GM23338 (cell line): Measurements from ENCODE around the gene HDAC9. TPM values are rescaled to one million over a fixed set of nuclear protein-coding genes. Genes with fewer than 3 reads are reported as not detected.
A peak's percentile ranks its signal among the peaks of the same experiment; 100 is the strongest.

Source experiments
- ATAC-seq: fragments of 200-7000 bp; cut with Tn5 transposase; 3 replicates; pipeline ENCODE4 v1.9.1; 2020
- DNase-seq: peaks from one replicate; pipeline ENCODE4 v3.0.0-alpha.2; 2015; ENCODE audit warnings: low spot score
- H2AFZ ChIP-seq: fragments of 200-600 bp; sonication (generic); 2 replicates; pipeline ENCODE4 v1.8.0; 2016; ENCODE audit warnings: antibody characterized with exemption, mild to moderate bottlenecking, moderate library complexity
- H3F3A ChIP-seq: fragments of 200-600 bp; sonication (generic); replicated peaks from 2 replicates; pipeline ENCODE4 v1.8.0; 2017; ENCODE audit warnings: antibody characterized with exemption, mixed run types, low read depth
- H3K27ac ChIP-seq: fragments of 200-600 bp; sonication (generic); 2 replicates; pipeline ENCODE4 v1.6.1; 2016; ENCODE audit warnings: low read depth
- H3K27me3 ChIP-seq: fragments of 200-600 bp; sonication (generic); 2 replicates; pipeline ENCODE4 v1.8.0; 2016; ENCODE audit warnings: mild to moderate bottlenecking, mixed run types, moderate library complexity; ENCODE audit not compliant: insufficient read depth
- H3K36me3 ChIP-seq: fragments of 200-600 bp; sonication (generic); 2 replicates; pipeline ENCODE4 v1.8.0; 2016; ENCODE audit warnings: mild to moderate bottlenecking; ENCODE audit not compliant: insufficient read depth
- H3K4me1 ChIP-seq: fragments of 200-600 bp; sonication (generic); 2 replicates; pipeline ENCODE4 v1.8.0; 2016; ENCODE audit warnings: mild to moderate bottlenecking, moderate library complexity; ENCODE audit not compliant: insufficient read depth
- H3K4me2 ChIP-seq: fragments of 200-600 bp; sonication (generic); 2 replicates; pipeline ENCODE4 v1.7.1; 2017; ENCODE audit warnings: mixed run types
- H3K4me3 ChIP-seq: fragments of 200-600 bp; sonication (generic); 2 replicates; pipeline ENCODE4 v1.6.1; 2016; ENCODE audit warnings: mixed run types
- H3K79me2 ChIP-seq: fragments of 200-600 bp; sonication (generic); replicated peaks from 2 replicates; pipeline ENCODE4 v1.8.0; 2017; ENCODE audit warnings: mild to moderate bottlenecking; ENCODE audit not compliant: insufficient read depth
- H3K9me2 ChIP-seq: fragments of 200-600 bp; sonication (generic); 2 replicates; pipeline ENCODE4 v1.8.0; 2017; ENCODE audit not compliant: insufficient read depth
- H4K20me1 ChIP-seq: fragments of 200-600 bp; sonication (generic); replicated peaks from 2 replicates; pipeline ENCODE4 v1.8.0; 2017; ENCODE audit warnings: mild to moderate bottlenecking; ENCODE audit not compliant: insufficient read depth
- H3K27ac Mint-ChIP-seq: 2 replicates; pipeline ENCODE4 v1.8.0; 2020; ENCODE audit warnings: inconsistent platforms, mild to moderate bottlenecking, moderate library complexity, mixed read lengths
- H3K27me3 Mint-ChIP-seq: 3 replicates; pipeline ENCODE4 v1.8.0; 2022; ENCODE audit warnings: low read depth, mild to moderate bottlenecking, moderate library complexity, mixed read lengths, inconsistent platforms; ENCODE audit not compliant: insufficient read depth, poor library complexity
- H3K36me3 Mint-ChIP-seq: 3 replicates; pipeline ENCODE4 v1.8.0; 2021; ENCODE audit warnings: low read depth, mild to moderate bottlenecking, inconsistent platforms, moderate library complexity, mixed read lengths
- H3K4me1 Mint-ChIP-seq: 3 replicates; pipeline ENCODE4 v1.8.0; 2020; ENCODE audit warnings: mild to moderate bottlenecking, inconsistent platforms, mixed read lengths
- H3K4me3 Mint-ChIP-seq: 3 replicates; pipeline ENCODE4 v1.8.0; 2021; ENCODE audit warnings: moderate library complexity, mild to moderate bottlenecking, inconsistent platforms, mixed read lengths
- H3K9me3 Mint-ChIP-seq: 3 replicates; pipeline ENCODE4 v1.8.0; 2020; ENCODE audit warnings: moderate library complexity, mild to moderate bottlenecking, inconsistent platforms, mixed read lengths
- CREB1 ChIP-seq: fragments of 250-450 bp; sonication (Bioruptor Pico); IDR thresholded peaks from 2 replicates; pipeline ENCODE4 v1.5.0; 2020; ENCODE audit warnings: low read depth, mild to moderate bottlenecking, moderate library complexity
- EZH2 ChIP-seq: fragments of 200-600 bp; sonication (generic); IDR thresholded peaks from one replicate; pipeline ENCODE4 v1.8.0; 2017; ENCODE audit warnings: antibody characterized with exemption, mild to moderate bottlenecking, low read depth; ENCODE audit not compliant: unreplicated experiment
- EZH2phosphoT487 ChIP-seq: fragments of 200-600 bp; sonication (generic); IDR thresholded peaks from one replicate; pipeline ENCODE4 v1.8.1; 2018; ENCODE audit warnings: antibody characterized with exemption; ENCODE audit not compliant: unreplicated experiment
- NANOG ChIP-seq: IDR thresholded peaks from 2 replicates; pipeline ENCODE4 v1.6.1; 2016; ENCODE audit warnings: antibody characterized with exemption, borderline replicate concordance
- POLR2AphosphoS5 ChIP-seq: IDR thresholded peaks from 2 replicates; pipeline ENCODE4 v1.6.1; 2016; ENCODE audit warnings: antibody characterized with exemption, low read depth
- STAT1 ChIP-seq: IDR thresholded peaks from one replicate; pipeline ENCODE4 v1.6.1; 2016; ENCODE audit warnings: antibody characterized with exemption; ENCODE audit not compliant: unreplicated experiment
- ZNF114 ChIP-seq: fragments of 250-450 bp; sonication (Bioruptor Pico); IDR thresholded peaks from 2 replicates; pipeline ENCODE4 v1.5.0; 2020; ENCODE audit warnings: mild to moderate bottlenecking, moderate library complexity
- ZNF331 ChIP-seq: fragments of 250-450 bp; sonication (Bioruptor Pico); IDR thresholded peaks from 2 replicates; pipeline ENCODE4 v1.5.0; 2020; ENCODE audit warnings: low read depth, mild to moderate bottlenecking, moderate library complexity
- ZNF462 ChIP-seq: fragments of 250-450 bp; sonication (Bioruptor Pico); IDR thresholded peaks from 2 replicates; pipeline ENCODE4 v1.5.0; 2020; ENCODE audit warnings: mild to moderate bottlenecking, moderate library complexity
- polyA plus RNA-seq: library from polyadenylated mRNA; unstranded; fragments of >200 nt; fragmentation: Nextera tagmentation; extraction: Ambion mirVana; gene quantifications from 2 replicates; pipeline ENCODE4 v1.2.1, GENCODE V29; 2016
- total RNA-seq: library from RNA; depleted of rRNA; stranded (reverse); fragments of >200 nt; shearing (Covaris generic); gene quantifications from 2 replicates; pipeline ENCODE4 v1.2.3, GENCODE V29; 2014
- TF ChIP-seq, protein P1 (sequence below): IDR thresholded peaks from 2 replicates; pipeline ENCODE4 v1.6.1; 2016; ENCODE audit warnings: antibody characterized with exemption

Gene HDAC9
- total and polyA plus RNA-seq, 2 experiments from 2014 or later, result 8.3 to 18.5 TPM

DNA sequence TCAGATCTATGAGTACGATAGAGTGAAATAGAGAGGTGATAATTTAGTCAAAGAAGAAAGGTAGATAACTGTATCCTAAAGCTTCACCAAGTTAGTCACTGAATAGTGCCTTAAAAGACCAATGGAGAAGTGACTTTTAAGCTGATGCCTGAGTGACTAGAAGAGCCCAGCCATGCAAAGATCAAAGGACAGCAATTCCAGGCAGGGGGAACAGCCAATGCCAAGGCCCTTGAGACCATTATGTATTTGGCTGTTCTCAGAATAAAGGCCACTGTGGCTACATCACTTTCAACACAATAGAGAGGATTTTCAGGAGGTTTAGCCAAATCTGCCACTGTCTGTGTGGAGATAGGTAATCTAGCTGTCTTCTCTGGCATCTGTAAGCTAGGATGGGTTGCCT, 17.8 kb downstream of the HDAC9 start:
- Histone ChIP-seq H3F3A (no peaks in the 10 kb centered on the region), H3K27ac (no peak overlapping the region; the same call in 1 of the 2 replicates), H3K4me3 (no peak overlapping the region), H3K9me2 (no peaks in the 10 kb centered on the region), H3K4me2 (no peak overlapping the region), H3K4me1 (peaks cover 29% of the 10 kb centered on the region), H3K36me3 (no peaks in the 10 kb centered on the region), H3K27me3 (no peaks in the 10 kb centered on the region), H4K20me1 (no peaks in the 10 kb centered on the region), H2AFZ (no peak overlapping the region), H3K79me2 (no peaks in the 10 kb centered on the region)
- TF ChIP-seq ZNF114 (CRISPR knock-in tag) (no peak), EZH2 (no peak), ZNF462 (CRISPR knock-in tag) (no peak), NANOG (no peak), EZH2phosphoT487 (no peak), STAT1 (no peak), POLR2AphosphoS5 (no peak)
- ATAC-seq, result peak; percentile 62
- Mint-ChIP-seq H3K4me3 (no peak overlapping the region), H3K4me1 (peaks cover 51% of the 10 kb centered on the region), H3K27ac (no peak overlapping the region), H3K27me3 (no peaks in the 10 kb centered on the region), H3K36me3 (no peaks in the 10 kb centered on the region), H3K9me3 (no peaks in the 10 kb centered on the region)
- DNase-seq, result peak; percentile 57

DNA sequence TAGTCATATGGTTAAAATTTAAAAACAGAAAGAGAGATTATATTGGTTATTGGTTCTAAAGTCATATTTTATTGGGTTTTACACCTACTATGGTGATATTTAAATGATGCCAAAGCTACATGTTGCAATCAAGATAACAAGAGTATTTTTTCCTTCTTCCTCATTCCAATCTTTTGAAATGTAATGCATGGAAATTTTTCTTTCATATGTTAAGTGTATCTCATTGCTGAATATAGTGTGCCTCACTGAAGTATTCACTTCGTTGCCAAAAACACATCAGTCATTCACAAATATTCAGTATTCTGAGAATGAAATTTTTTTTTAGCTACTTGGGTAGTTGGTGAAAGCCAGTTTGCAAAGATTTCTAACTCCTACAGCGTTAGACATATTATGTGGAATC, 19.5 kb downstream of the HDAC9 start:
- no peak overlapping the region for H2AFZ ChIP-seq
- DNase-seq, result no peak
- H3K36me3 Mint-ChIP-seq, result no peaks in the 10 kb centered on the region
- TF ChIP-seq POLR2AphosphoS5 (no peak), STAT1 (no peak), NANOG (no peak), ZNF331 (CRISPR knock-in tag) (no peak), CREB1 (CRISPR knock-in tag) (no peak), EZH2 (no peak)
- TF ChIP-seq, protein P1, sequence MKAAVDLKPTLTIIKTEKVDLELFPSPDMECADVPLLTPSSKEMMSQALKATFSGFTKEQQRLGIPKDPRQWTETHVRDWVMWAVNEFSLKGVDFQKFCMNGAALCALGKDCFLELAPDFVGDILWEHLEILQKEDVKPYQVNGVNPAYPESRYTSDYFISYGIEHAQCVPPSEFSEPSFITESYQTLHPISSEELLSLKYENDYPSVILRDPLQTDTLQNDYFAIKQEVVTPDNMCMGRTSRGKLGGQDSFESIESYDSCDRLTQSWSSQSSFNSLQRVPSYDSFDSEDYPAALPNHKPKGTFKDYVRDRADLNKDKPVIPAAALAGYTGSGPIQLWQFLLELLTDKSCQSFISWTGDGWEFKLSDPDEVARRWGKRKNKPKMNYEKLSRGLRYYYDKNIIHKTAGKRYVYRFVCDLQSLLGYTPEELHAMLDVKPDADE, result no peak

More for the DNA sequence above, 19.5 kb downstream of the HDAC9 start:
- no peak for ATAC-seq
- Mint-ChIP-seq H3K4me3 (no peak overlapping the region), H3K27me3 (no peaks in the 10 kb centered on the region), H3K4me1 (peaks cover 38% of the 10 kb centered on the region), H3K9me3 (no peaks in the 10 kb centered on the region), H3K27ac (peak overlapping the region; percentile 84)
- Histone ChIP-seq H3F3A (no peaks in the 10 kb centered on the region), H3K27ac (peak overlapping the region; percentile 41; the same call in 1 of the 2 replicates), H3K27me3 (no peaks in the 10 kb centered on the region), H3K36me3 (no peaks in the 10 kb centered on the region), H3K4me3 (no peak overlapping the region), H3K4me2 (peak overlapping the region; percentile 16), H3K9me2 (no peaks in the 10 kb centered on the region), H4K20me1 (no peaks in the 10 kb centered on the region), H3K79me2 (no peaks in the 10 kb centered on the region), H3K4me1 (peaks cover 21% of the 10 kb centered on the region)
